GM12874 (cell line): ENCODE measurements around the gene AP5Z1.

Experiments
- CTCF ChIP-seq: IDR thresholded peaks from 2 replicates; pipeline ENCODE4 v1.5.1; 2011; ENCODE audit warnings: low read depth, mild to moderate bottlenecking, control low read depth, low read length, moderate library complexity; ENCODE audit not compliant: insufficient read depth

The AP5Z1 gene

GRCh38 chr7:4731803-4732202 lies 43.6 kb upstream of the AP5Z1 start:
- no peak for TF ChIP-seq CTCF

- no peak for TF ChIP-seq CTCF
Observed at GRCh38 chr7:4733936-4734528, 41.4 kb upstream of the AP5Z1 start.

GRCh38 chr7:4734587-4735345 lies 40.7 kb upstream of the AP5Z1 start:
- TF ChIP-seq CTCF = no peak

GRCh38 chr7:4737300-4737699 lies 38.1 kb upstream of the AP5Z1 start:
- no peak for TF ChIP-seq CTCF

- no peak for TF ChIP-seq CTCF
Observed at GRCh38 chr7:4738711-4739527, 36.5 kb upstream of the AP5Z1 start.

- TF ChIP-seq CTCF = no peak
Observed at GRCh38 chr7:4739528-4739992, 35.9 kb upstream of the AP5Z1 start.

GRCh38 chr7:4740796-4741195 lies 34.6 kb upstream of the AP5Z1 start:
- TF ChIP-seq CTCF = no peak
